ENCODE data around the gene ADARB2.
A peak's percentile ranks its signal among the peaks of the same experiment; 100 is the strongest.

The ADARB2 gene

DNA sequence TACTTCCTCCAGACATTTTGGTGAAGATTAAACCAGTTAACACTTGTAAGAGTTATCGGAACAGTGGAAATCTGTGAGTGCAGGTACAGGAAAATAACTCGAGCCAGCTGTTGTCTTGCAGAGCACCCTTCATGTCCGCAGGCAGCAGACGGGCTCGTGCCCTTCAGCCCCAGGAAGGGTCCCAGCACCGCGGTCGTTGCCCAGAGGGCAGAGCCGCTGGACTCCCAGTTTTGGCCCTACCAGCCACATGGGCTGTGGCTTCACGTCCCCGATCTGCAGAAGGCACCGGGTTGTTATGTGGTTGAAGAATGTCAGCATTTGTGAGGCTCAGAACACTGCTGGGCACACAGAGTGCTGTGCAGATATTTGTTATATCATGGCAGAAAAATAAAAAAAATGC, 7.2 kb upstream of the ADARB2 start:
- Mint-ChIP-seq H3K27me3 (peaks cover 22% of the 10 kb centered on the region), H3K36me3 (peaks cover 2% of the 10 kb centered on the region), H3K4me1 (peaks cover 6% of the 10 kb centered on the region), H3K27ac (no peak overlapping the region), H3K4me3 (no peak overlapping the region), H3K9me3 (peaks cover 4% of the 10 kb centered on the region)

DNA sequence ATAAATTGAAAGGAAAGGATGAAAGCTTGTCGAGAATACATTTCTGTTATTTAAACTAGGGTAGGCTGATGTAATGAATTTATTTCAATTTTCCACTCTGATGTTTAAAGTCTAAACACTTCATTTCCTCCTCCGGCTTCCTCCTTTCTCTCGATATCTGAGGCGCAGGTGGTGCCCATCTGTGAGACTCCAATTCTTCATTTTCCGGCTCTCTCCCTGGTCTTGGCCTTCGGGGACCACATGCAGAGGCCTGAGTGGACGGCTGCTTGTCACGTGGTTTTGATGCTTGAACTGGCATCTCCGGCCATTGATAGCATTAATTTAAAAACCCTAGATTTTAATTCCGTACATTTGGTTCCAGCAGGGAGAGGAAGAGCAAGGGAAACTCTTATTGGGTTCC, 5.8 kb upstream of the ADARB2 start:
- Mint-ChIP-seq H3K4me1 (peaks cover 6% of the 10 kb centered on the region), H3K27ac (no peak overlapping the region), H3K9me3 (no peaks in the 10 kb centered on the region), H3K4me3 (no peak overlapping the region), H3K36me3 (no peaks in the 10 kb centered on the region), H3K27me3 (peaks cover 31% of the 10 kb centered on the region)

DNA sequence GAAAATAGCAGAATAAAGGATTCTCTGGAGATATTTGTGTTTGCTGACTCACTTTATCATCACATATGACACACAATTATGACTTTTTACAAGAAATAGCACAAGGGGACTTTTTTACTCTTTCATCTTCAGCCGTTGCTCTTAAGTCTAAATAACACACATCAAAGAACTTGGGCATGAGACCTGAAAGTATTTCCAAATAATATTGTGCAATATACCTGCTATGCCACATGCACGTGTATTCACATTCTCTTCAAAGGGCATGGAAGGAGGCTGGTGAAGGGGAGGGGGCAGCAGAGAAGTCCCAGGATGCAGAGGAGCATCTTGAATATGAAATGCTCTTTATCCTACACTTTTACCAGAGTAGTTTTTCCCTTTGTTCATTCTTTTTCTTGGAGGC, 4.1 kb upstream of the ADARB2 start:
- Mint-ChIP-seq H3K4me1 (peaks cover 11% of the 10 kb centered on the region), H3K9me3 (no peaks in the 10 kb centered on the region), H3K36me3 (no peaks in the 10 kb centered on the region), H3K27ac (no peak overlapping the region), H3K27me3 (peaks cover 38% of the 10 kb centered on the region), H3K4me3 (no peak overlapping the region)

GRCh38 chr10:1739751-1740150, 2.4 kb upstream of the ADARB2 start:
- H3K27me3 Mint-ChIP-seq = peaks cover 47% of the 10 kb centered on the region

DNA sequence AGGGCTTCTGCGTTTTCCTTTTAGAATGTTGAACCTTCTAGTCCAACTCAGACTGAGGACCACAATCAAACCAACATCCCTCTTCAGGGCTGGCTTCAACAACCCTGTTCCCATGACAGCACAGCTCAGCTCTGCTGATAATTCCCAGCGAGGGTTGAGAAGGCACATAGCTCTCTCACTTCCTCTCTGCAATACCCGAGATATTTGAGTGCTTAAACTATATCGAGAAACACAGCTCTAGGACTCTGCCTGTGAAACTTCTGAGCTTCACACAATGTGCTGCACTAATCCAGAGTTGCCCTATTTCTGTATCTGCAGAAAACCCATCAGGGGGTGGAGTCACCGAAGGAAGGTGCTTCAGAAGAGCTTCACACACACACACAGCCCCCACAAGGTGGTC, 1.6 kb upstream of the ADARB2 start:
- Mint-ChIP-seq H3K4me3 (no peak overlapping the region), H3K27ac (no peak overlapping the region), H3K4me1 (peaks cover 19% of the 10 kb centered on the region), H3K9me3 (no peaks in the 10 kb centered on the region), H3K36me3 (no peaks in the 10 kb centered on the region), H3K27me3 (peaks cover 50% of the 10 kb centered on the region)

More at GRCh38 chr10:1739751-1740150, 2.4 kb upstream of the ADARB2 start:
- Mint-ChIP-seq H3K4me1 (peaks cover 19% of the 10 kb centered on the region), H3K4me3 (no peak overlapping the region), H3K36me3 (no peaks in the 10 kb centered on the region), H3K9me3 (no peaks in the 10 kb centered on the region), H3K27ac (no peak overlapping the region)

GRCh38 chr10:1736972-1737221, 428 bp downstream of the ADARB2 start:
- Mint-ChIP-seq H3K36me3 (no peaks in the 10 kb centered on the region), H3K4me3 (peak overlapping the region; percentile 75), H3K27me3 (peaks cover 61% of the 10 kb centered on the region)

GRCh38 chr10:1736144-1736971, 967 bp downstream of the ADARB2 start:
- H3K27me3 Mint-ChIP-seq = peaks cover 61% of the 10 kb centered on the region
- H3K27ac Mint-ChIP-seq = no peak overlapping the region
- H3K9me3 Mint-ChIP-seq = no peaks in the 10 kb centered on the region
- peaks cover 17% of the 10 kb centered on the region for H3K4me1 Mint-ChIP-seq
- H3K4me3 Mint-ChIP-seq = peak overlapping the region; percentile 75
- no peaks in the 10 kb centered on the region for H3K36me3 Mint-ChIP-seq

More at GRCh38 chr10:1736972-1737221, 428 bp downstream of the ADARB2 start:
- H3K9me3 Mint-ChIP-seq = no peaks in the 10 kb centered on the region
- peaks cover 19% of the 10 kb centered on the region for H3K4me1 Mint-ChIP-seq
- H3K27ac Mint-ChIP-seq = no peak overlapping the region

- Mint-ChIP-seq H3K36me3 (no peaks in the 10 kb centered on the region), H3K4me3 (peak overlapping the region; percentile 23), H3K27ac (no peak overlapping the region), H3K4me1 (peaks cover 13% of the 10 kb centered on the region), H3K27me3 (peaks cover 61% of the 10 kb centered on the region), H3K9me3 (no peaks in the 10 kb centered on the region)
Measured at GRCh38 chr10:1735562-1735961, 1.8 kb downstream of the ADARB2 start.

DNA sequence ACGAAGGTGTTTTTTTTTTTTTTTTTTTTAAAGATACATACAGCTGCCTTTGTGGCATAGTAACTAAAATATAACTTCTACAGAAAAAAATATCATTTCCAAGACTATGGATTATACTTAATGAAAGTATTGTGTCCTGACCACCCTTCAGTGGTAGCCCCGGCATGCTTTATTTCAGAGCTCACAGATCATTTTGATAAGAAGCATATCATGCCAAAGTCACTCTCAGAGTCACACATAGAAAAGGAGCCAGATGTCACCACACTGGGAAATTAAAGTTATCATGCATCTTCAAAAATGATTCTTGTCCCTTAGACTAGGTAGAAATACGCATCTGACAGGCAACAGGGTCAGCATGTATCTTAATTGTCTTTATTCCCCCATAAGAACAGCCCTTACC, 3.0 kb downstream of the ADARB2 start:
- H3K9me3 Mint-ChIP-seq = no peaks in the 10 kb centered on the region
- H3K27me3 Mint-ChIP-seq = peaks cover 63% of the 10 kb centered on the region

DNA sequence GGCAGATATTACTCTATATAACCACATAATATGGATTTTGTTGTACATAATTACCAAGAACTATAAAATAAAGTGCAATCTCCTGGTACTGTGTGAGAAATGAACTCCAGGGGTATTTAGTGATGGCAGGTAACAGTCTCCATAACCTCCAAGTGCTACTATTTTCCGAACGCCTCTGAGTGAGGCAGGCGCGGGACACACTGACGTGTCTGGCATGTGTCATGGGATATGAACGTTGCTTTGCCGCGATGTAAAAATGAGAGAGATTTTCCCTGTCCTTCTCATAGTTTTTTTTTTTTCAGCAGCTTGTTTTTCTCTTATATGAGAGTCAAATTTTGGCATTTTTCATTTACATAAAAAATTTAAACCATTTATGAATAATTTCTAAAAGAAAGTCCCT, 3.6 kb downstream of the ADARB2 start:
- H3K27me3 Mint-ChIP-seq = peaks cover 59% of the 10 kb centered on the region
- no peaks in the 10 kb centered on the region for H3K9me3 Mint-ChIP-seq
- H3K27ac Mint-ChIP-seq = no peak overlapping the region
- H3K4me1 Mint-ChIP-seq = peaks cover 13% of the 10 kb centered on the region
- H3K36me3 Mint-ChIP-seq = no peaks in the 10 kb centered on the region
- no peak overlapping the region for H3K4me3 Mint-ChIP-seq

More for the DNA sequence above, 3.0 kb downstream of the ADARB2 start:
- Mint-ChIP-seq H3K4me3 (no peak overlapping the region), H3K36me3 (no peaks in the 10 kb centered on the region), H3K4me1 (peaks cover 13% of the 10 kb centered on the region), H3K27ac (no peak overlapping the region)

GRCh38 chr10:1732564-1732996, 4.7 kb downstream of the ADARB2 start:
- no peaks in the 10 kb centered on the region for H3K36me3 Mint-ChIP-seq
- no peak overlapping the region for H3K27ac Mint-ChIP-seq
- peaks cover 52% of the 10 kb centered on the region for H3K27me3 Mint-ChIP-seq
- no peaks in the 10 kb centered on the region for H3K9me3 Mint-ChIP-seq
- peaks cover 9% of the 10 kb centered on the region for H3K4me1 Mint-ChIP-seq
- H3K4me3 Mint-ChIP-seq = no peak overlapping the region

DNA sequence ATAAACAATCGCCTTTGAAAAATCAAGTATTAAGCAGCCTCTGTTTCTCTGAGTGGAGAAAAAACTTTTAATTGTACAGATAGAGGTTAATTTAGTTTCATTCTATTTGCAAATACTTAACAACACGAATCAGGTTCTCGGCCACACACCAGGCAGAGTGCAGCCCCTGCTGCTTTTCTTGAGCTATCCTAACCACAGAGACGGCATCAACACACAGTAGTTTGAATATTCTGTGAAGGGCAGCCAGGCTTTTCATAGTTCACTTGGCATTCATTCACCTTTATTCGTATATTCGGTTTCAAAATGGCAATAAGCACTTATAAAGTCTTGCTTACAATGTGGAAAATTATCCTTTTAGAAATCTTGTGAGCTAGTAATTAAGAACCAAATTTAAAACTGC, 5.7 kb downstream of the ADARB2 start:
- Mint-ChIP-seq H3K27me3 (peaks cover 52% of the 10 kb centered on the region), H3K4me1 (peaks cover 9% of the 10 kb centered on the region), H3K36me3 (no peaks in the 10 kb centered on the region), H3K4me3 (no peak overlapping the region), H3K9me3 (no peaks in the 10 kb centered on the region), H3K27ac (no peak overlapping the region)

DNA sequence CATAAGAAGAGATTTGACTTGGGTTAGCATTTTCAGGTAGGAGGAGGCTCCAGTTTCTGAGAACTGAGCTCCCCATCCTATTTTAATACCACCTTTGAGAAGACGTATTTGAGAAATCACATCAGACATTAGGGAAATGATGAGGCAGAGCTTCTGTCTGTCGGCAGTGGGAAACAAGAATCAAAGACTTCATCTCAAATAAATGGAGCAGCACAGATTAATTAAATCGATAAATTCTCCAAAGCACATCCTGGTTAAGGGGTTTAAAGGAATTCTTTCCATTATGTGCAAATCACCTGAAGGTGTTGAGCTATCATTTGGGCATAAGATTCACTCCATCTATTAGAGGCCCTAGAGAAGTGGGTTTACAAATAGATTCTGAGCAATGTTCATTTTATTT, 7.6 kb downstream of the ADARB2 start:
- no peak overlapping the region for H3K4me3 Mint-ChIP-seq
- no peaks in the 10 kb centered on the region for H3K4me1 Mint-ChIP-seq
- H3K9me3 Mint-ChIP-seq = no peaks in the 10 kb centered on the region
- H3K27ac Mint-ChIP-seq = no peak overlapping the region
- H3K36me3 Mint-ChIP-seq = no peaks in the 10 kb centered on the region
- H3K27me3 Mint-ChIP-seq = peaks cover 45% of the 10 kb centered on the region

DNA sequence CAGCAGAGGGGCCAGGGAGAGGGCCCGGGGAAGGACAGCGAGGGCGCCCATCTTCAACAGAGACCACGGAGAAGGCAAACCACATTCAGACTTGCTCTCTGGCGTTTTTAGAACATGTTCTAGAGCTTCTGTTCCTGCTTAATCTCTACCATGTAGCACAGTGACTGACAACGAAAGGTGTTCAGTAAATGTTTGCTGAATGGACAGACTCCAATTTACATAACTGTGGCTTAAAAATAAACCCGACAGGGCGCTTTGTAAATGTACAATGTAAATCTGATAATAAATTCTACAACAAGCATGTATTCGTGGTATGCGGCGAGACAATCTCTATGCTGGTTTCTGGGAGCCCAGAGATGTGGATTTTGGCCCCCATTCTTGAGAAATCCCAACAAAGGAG, 10.5 kb downstream of the ADARB2 start:
- no peaks in the 10 kb centered on the region for H3K9me3 Mint-ChIP-seq
- H3K4me3 Mint-ChIP-seq = no peak overlapping the region
- peaks cover 29% of the 10 kb centered on the region for H3K27me3 Mint-ChIP-seq
- H3K4me1 Mint-ChIP-seq = no peaks in the 10 kb centered on the region
- no peak overlapping the region for H3K27ac Mint-ChIP-seq
- no peaks in the 10 kb centered on the region for H3K36me3 Mint-ChIP-seq

DNA sequence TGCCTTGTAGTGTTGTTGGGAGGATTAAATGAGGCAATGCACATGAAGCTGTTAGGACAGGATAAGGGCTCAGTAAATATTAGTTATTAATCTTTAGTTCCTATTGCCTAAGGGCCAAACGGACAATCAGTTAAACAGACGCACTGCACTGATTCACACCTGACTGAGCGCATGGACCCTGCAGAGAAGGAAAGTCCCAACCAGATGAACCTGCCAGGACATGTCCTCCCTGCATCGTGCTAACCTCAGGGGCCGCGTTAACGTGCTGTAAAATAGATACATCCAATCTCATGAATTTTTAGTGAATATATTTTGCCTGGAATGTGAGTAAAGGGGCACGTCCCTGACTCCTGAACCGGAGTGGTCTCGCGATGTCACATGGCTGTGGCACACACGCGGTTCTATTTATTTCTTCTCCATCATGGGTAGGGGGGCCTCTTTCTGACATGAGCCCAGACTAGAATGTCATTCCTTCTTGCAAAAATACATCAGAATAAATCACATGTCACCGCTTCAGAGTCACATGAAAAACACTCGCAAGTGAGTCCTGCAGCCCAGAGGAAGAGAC, 12.3 kb downstream of the ADARB2 start:
- peaks cover 17% of the 10 kb centered on the region for H3K27me3 Mint-ChIP-seq
- no peaks in the 10 kb centered on the region for H3K9me3 Mint-ChIP-seq
- H3K36me3 Mint-ChIP-seq = no peaks in the 10 kb centered on the region
- H3K4me1 Mint-ChIP-seq = no peaks in the 10 kb centered on the region
- no peak overlapping the region for H3K4me3 Mint-ChIP-seq
- H3K27ac Mint-ChIP-seq = no peak overlapping the region

DNA sequence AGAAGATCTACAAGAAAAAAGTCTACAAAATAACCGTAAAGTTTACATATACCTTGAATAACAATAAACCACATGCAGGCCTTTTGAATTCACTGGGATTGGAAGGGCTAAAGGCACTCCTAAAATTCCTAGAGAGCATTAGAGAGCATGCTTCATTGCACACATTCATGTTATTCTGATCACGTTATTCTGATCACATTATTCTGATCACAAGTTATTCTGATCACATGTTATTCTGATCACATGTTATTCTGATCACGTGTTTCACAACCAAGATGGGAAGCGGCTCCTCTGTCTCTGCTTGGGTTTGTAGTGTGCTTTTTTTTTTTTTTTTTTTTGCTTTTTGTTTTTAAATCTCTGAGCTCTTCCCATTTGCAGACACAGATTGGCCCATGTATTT, 20.5 kb downstream of the ADARB2 start:
- no peak overlapping the region for H3K27ac Mint-ChIP-seq

GRCh38 chr10:1715821-1716220, 21.5 kb downstream of the ADARB2 start:
- no peak overlapping the region for H3K27ac Mint-ChIP-seq
- peaks cover 2% of the 10 kb centered on the region for H3K36me3 Mint-ChIP-seq
- peaks cover 6% of the 10 kb centered on the region for H3K4me1 Mint-ChIP-seq
- peaks cover 44% of the 10 kb centered on the region for H3K27me3 Mint-ChIP-seq
- no peak overlapping the region for H3K4me3 Mint-ChIP-seq
- H3K9me3 Mint-ChIP-seq = no peaks in the 10 kb centered on the region

More for the DNA sequence above, 20.5 kb downstream of the ADARB2 start:
- peaks cover 6% of the 10 kb centered on the region for H3K4me1 Mint-ChIP-seq
- peaks cover 38% of the 10 kb centered on the region for H3K27me3 Mint-ChIP-seq
- H3K9me3 Mint-ChIP-seq = no peaks in the 10 kb centered on the region
- H3K36me3 Mint-ChIP-seq = peaks cover 2% of the 10 kb centered on the region
- no peak overlapping the region for H3K4me3 Mint-ChIP-seq
